GM13977 (cell line): ENCODE data around the gene MRPL39.

ENCODE experiments used
- DNase-seq: peaks from one replicate; pipeline ENCODE4 v3.0.0; 2012; ENCODE audit warnings: low spot score
- in situ Hi-C: fragments of 300-500 bp; cut with MboI; formaldehyde crosslinking; loops from one replicate; pipeline ENCODE4 v1.12.0; 2022; ENCODE audit warnings: low sequenced_read_pairs, low pct_unique_long_range_greater_than_20kb, mixed read lengths, inconsistent platforms; ENCODE audit not compliant: unreplicated experiment
- TF ChIP-seq, protein P1 (sequence below): IDR thresholded peaks from 2 replicates; pipeline ENCODE4 v1.5.1; 2012; ENCODE audit warnings: mild to moderate bottlenecking, control low read depth; ENCODE audit not compliant: insufficient read depth; ENCODE audit errors: extremely low read depth, missing control alignments

Gene MRPL39

GRCh38 chr21:25586326-25586725 is 21.0 kb downstream of the MRPL39 start:
- TF ChIP-seq, protein P1, sequence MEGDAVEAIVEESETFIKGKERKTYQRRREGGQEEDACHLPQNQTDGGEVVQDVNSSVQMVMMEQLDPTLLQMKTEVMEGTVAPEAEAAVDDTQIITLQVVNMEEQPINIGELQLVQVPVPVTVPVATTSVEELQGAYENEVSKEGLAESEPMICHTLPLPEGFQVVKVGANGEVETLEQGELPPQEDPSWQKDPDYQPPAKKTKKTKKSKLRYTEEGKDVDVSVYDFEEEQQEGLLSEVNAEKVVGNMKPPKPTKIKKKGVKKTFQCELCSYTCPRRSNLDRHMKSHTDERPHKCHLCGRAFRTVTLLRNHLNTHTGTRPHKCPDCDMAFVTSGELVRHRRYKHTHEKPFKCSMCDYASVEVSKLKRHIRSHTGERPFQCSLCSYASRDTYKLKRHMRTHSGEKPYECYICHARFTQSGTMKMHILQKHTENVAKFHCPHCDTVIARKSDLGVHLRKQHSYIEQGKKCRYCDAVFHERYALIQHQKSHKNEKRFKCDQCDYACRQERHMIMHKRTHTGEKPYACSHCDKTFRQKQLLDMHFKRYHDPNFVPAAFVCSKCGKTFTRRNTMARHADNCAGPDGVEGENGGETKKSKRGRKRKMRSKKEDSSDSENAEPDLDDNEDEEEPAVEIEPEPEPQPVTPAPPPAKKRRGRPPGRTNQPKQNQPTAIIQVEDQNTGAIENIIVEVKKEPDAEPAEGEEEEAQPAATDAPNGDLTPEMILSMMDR: no peak
- DNase-seq: no peak
- in situ Hi-C loops: no loop called here

DNA sequence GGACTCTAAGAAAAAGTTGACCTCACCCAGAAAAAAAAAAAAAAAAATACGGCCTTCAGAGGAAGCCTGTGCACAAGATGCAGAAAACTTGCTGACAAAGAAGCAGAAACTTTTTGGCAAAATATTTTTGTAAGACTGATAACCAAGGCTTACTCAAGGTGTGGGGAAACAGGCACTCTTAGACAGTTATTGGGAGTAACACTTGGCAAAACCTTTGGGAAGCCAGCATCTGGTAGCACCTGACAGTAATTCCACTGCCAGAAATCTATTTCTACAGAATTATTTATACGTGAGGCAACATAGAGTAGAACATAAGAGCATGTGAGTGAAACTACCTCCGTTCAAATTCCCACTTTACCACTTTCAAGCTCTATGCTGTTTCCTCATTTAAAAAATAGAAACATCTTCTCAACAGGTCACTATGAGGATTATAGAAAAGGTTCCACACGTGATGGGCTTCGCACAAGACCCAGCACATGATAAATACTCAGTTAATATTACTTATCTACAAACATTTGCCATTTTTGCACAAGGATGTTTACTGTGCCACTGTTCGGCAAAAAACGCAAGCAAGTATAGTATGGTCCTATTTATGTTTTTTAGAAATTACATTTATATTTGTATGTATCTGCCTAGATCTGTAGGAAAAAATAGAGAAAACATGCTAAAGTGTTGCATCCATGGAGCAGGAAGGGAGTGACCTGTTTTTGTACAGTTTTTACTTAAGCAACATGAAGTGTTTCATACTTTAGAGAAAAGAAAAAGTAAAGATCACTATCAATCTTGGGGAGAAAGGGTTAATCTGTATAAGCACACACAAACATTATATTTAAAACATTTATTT is 22.2 kb downstream of the MRPL39 start:
- DNase-seq: no peak
- TF ChIP-seq, protein P1: no peak
- in situ Hi-C loops: no loop called here

DNA sequence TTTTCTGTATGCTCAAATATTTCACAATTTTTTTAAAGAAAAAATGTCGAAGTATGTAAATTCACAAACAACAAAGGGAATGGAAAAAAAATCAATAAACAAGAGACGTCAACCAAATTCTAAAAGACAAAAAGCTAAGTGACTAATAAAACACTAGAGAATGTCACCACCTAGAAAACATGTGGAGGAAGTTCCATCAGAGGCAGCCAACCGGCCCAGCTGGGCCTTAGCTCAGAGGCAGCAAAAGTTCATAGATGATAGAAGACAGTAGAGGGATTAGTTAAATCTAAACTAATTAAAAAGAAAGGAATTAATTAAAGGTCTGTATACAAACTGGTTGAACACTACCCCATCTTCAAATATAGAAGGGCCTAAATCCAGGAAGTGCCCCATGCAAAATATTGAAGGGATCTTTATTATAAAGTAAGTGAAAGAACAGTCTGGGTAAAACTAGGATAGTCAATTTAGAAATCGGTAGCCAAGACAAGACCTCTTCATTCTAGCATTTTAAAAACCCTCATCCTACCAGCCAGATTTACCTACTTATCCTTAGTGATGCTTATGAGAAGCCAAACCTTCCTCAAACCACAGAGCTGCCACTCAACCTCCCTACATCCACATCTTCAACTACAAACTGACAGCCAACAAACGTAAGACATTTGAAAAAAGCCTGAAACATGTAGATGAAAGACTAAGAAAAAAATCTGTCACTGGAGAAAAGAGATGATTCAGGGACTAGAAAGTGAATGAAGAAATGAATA is 23.7 kb downstream of the MRPL39 start:
- in situ Hi-C loops: no loop called here
- TF ChIP-seq, protein P1: no peak
- DNase-seq: no peak

DNA sequence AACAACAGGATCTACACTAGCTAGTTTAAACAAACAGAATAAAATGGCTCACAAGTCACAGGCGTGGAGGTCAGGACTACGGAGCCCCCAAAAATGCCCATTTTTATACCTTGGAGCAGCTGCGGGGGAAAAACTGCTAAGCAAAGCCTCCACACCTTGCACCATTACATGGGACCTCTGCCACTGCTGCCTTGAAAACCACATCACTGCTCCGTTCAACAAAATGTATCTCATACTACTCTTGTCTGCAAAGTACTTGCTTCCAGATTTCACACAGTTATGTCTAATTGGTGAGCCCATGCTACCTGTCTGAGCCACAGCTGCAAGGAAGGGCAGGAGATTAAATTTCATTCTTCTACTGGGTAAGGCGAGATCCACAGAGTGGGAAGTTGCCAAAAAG is 24.4 kb downstream of the MRPL39 start:
- DNase-seq: no peak
- TF ChIP-seq, protein P1: no peak
- in situ Hi-C loops: no loop called here

GRCh38 chr21:25582164-25582790 is 25.0 kb downstream of the MRPL39 start:
- DNase-seq: no peak
- in situ Hi-C loops: no loop called here
- TF ChIP-seq, protein P1: no peak

- TF ChIP-seq, protein P1: no peak
- DNase-seq: no peak
- in situ Hi-C loops: no loop called here
Measured at GRCh38 chr21:25581582-25581981, 25.7 kb downstream of the MRPL39 start.
